Fibroblast of lung (primary cell): ENCODE measurements around the gene ZNRF1. TPM values are rescaled to one million over a fixed set of nuclear protein-coding genes. Genes with fewer than 3 reads are reported as not detected.

Source experiments
- DNase-seq, 2 donors: peaks; one replicate each; pipeline versions ENCODE4 v3.0.0 to v3.0.0-alpha.2; 2010; ENCODE audit warnings: low read depth in 2 of 2
- H2AFZ ChIP-seq: 2 replicates; pipeline ENCODE4 v1.5.1; 2012; ENCODE audit warnings: low read length, control low read depth, inconsistent platforms
- H3K27ac ChIP-seq: 2 replicates; pipeline ENCODE4 v1.5.1; 2011; ENCODE audit warnings: low read length, control low read depth; ENCODE audit not compliant: insufficient read depth
- H3K27me3 ChIP-seq: 2 replicates; pipeline ENCODE4 v1.5.1; 2011; ENCODE audit warnings: mild to moderate bottlenecking, low read length; ENCODE audit not compliant: control insufficient read depth, insufficient read depth
- H3K36me3 ChIP-seq: 2 replicates; pipeline ENCODE4 v1.5.1; 2011; ENCODE audit warnings: low read length; ENCODE audit not compliant: control insufficient read depth, insufficient read depth
- H3K4me1 ChIP-seq: 2 replicates; pipeline ENCODE4 v1.5.1; 2011; ENCODE audit warnings: low read length; ENCODE audit not compliant: control insufficient read depth, insufficient read depth; ENCODE audit errors: extremely low read depth
- H3K4me2 ChIP-seq: 2 replicates; pipeline ENCODE4 v1.5.1; 2011; ENCODE audit warnings: low read length, control low read depth; ENCODE audit not compliant: insufficient read depth; ENCODE audit errors: extremely low read depth
- H3K4me3 ChIP-seq, 4 experiments: fragments of 200-600 bp in 1 of 4; sonication (generic) in 1 of 4; replicated peaks in 1 of 4; 2 replicates each; pipeline ENCODE4 v1.5.1; 2011 to 2016; ENCODE audit warnings: low read length in 4 of 4, low read depth in 3 of 4, mild to moderate bottlenecking in 3 of 4, control low read depth in 2 of 4, inconsistent platforms in 1 of 4, mixed read lengths in 1 of 4; ENCODE audit not compliant: insufficient read depth in 1 of 4; ENCODE audit errors: control extremely low read depth in 1 of 4
- H3K79me2 ChIP-seq: 2 replicates; pipeline ENCODE4 v1.5.1; 2012; ENCODE audit warnings: mild to moderate bottlenecking, low read length, inconsistent platforms; ENCODE audit not compliant: control insufficient read depth, insufficient read depth
- H3K9ac ChIP-seq: 2 replicates; pipeline ENCODE4 v1.5.1; 2011; ENCODE audit warnings: mild to moderate bottlenecking, low read length, control low read depth; ENCODE audit not compliant: insufficient read depth
- H3K9me3 ChIP-seq: 2 replicates; pipeline ENCODE4 v1.5.1; 2012; ENCODE audit warnings: low read depth, low read length; ENCODE audit not compliant: control insufficient read depth, insufficient read depth
- H4K20me1 ChIP-seq: 2 replicates; pipeline ENCODE4 v1.5.1; 2011; ENCODE audit warnings: low read length; ENCODE audit not compliant: control insufficient read depth, insufficient read depth; ENCODE audit errors: extremely low read depth
- EZH2 ChIP-seq: IDR thresholded peaks from 2 replicates; pipeline ENCODE4 v1.5.1; 2012; ENCODE audit warnings: low read length, control low read depth, mild to moderate bottlenecking; ENCODE audit errors: missing control alignments
- polyA plus RNA-seq, 2 donors: library from polyadenylated mRNA; depleted of rRNA in 1 of 2; stranded (reverse) in 1 of 2; unstranded in 1 of 2; fragments of >200 nt; gene quantifications; 2 replicates each; pipeline ENCODE4 v1.2.1, GENCODE V29; 2011 to 2012; ENCODE audit warnings: missing spikeins in 1 of 2
- total RNA-seq: library from RNA; depleted of rRNA; stranded (reverse); fragments of >200 nt; gene quantifications from 2 replicates; pipeline ENCODE4 v1.2.1, GENCODE V29; 2014
- TF ChIP-seq, protein P1 (sequence below), 2 donors: IDR thresholded peaks in 1 of 2; conservative IDR thresholded peaks in 1 of 2; 1 replicate in 1 of 2; 2 replicates in 1 of 2; pipeline ENCODE4 v1.5.1; 2011 to 2012; ENCODE audit warnings: low read length in 2 of 2, control low read depth in 1 of 2, inconsistent platforms in 1 of 2, low read depth in 1 of 2, mild to moderate bottlenecking in 1 of 2

ZNRF1 gene
- total and polyA plus RNA-seq, 2 donors (not counting 1 experiment from before 2014, with no cell fraction given): 21.0 to 21.1 TPM

DNA sequence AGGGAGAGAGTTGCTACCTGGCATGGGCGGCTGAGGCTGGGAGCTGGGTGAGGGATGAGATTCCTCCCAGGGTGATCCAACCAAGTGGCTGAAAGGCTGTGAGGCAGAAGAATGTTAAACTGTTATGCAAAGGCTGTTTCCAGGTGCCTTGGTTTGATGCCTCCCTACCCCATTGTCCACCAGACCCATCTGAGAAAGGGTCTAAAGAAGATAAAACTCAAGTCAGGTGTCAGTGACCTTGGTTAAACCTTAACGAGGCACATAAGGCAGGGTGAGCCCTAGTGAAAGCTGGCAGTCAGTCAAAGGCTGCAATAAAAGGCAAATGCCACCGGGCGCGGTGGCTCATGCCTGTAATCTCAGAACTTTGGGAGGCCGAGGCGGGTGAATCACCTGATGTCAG, 94.0 kb downstream of the ZNRF1 start:
- no peak overlapping the region for H3K4me3 ChIP-seq
- H4K20me1 ChIP-seq: no peaks in the 10 kb centered on the region
- no peaks in the 10 kb centered on the region for H3K27me3 ChIP-seq
- peaks cover 13% of the 10 kb centered on the region for H3K79me2 ChIP-seq
- DNase-seq: no peak
- H3K4me1 ChIP-seq: peaks cover 4% of the 10 kb centered on the region
- no peak overlapping the region for H3K9ac ChIP-seq
- no peak overlapping the region for H2AFZ ChIP-seq
- no peaks in the 10 kb centered on the region for H3K36me3 ChIP-seq
- no peak overlapping the region for H3K4me2 ChIP-seq
- TF ChIP-seq, protein P1, sequence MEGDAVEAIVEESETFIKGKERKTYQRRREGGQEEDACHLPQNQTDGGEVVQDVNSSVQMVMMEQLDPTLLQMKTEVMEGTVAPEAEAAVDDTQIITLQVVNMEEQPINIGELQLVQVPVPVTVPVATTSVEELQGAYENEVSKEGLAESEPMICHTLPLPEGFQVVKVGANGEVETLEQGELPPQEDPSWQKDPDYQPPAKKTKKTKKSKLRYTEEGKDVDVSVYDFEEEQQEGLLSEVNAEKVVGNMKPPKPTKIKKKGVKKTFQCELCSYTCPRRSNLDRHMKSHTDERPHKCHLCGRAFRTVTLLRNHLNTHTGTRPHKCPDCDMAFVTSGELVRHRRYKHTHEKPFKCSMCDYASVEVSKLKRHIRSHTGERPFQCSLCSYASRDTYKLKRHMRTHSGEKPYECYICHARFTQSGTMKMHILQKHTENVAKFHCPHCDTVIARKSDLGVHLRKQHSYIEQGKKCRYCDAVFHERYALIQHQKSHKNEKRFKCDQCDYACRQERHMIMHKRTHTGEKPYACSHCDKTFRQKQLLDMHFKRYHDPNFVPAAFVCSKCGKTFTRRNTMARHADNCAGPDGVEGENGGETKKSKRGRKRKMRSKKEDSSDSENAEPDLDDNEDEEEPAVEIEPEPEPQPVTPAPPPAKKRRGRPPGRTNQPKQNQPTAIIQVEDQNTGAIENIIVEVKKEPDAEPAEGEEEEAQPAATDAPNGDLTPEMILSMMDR (conservative IDR thresholded peaks at IDR 0.05 in 1 of 2, IDR thresholded peaks at IDR 0.05 in 1 of 2; ENCODE audit: low read depth in 1 of 2, low read length in 2 of 2): no peak
- no peak for TF ChIP-seq EZH2
- no peak overlapping the region for H3K27ac ChIP-seq
- H3K9me3 ChIP-seq: no peaks in the 10 kb centered on the region

DNA sequence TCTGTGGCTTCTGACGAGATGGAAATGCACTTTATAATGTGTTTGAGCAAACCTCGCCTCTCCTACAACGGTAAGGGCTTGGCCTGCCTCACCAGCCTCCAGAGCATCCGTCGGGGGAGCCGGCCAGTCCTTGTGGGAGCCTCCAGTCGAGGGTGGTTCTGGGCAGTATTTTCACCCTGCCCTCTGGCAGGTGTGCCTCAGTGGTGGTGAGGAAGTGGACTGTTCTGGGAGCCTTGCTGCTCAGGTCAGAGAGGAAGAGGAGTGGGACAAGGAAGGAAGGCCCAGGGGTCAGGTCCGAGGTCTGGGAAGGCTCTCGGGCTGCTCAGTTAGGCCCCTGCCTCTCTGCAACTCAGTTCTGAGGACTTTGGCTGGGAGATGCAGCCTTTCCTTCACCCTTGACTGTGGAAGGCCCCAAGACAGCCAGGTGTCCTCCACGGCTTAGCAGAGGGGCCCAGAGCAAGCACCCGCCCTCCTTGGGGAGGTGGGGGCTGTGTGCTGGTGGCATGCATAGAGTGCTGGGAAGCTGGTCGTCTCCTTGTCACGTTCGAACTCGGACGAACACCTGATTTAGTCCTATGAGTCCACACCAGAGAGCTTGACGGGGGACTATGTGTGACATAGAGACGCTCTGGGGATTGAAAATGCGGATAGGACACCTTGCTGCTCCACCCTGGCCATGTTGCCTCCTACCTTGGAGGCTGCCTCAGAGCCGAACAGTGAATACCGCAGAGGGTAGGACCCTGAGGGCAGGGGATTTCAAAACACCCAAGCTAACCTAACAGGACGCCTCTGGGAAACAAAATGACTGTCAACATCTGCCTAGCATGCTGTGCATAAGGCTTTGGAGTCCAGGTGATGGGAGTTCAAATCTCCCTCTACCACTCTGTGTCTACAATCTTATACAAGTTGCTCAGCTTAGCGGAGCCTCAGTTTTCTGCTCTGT, 95.0 kb downstream of the ZNRF1 start:
- H3K4me3 ChIP-seq: no peak overlapping the region
- H3K9ac ChIP-seq: no peak overlapping the region
- H3K36me3 ChIP-seq: no peaks in the 10 kb centered on the region
- no peaks in the 10 kb centered on the region for H4K20me1 ChIP-seq
- H3K27me3 ChIP-seq: no peaks in the 10 kb centered on the region
- H2AFZ ChIP-seq: no peak overlapping the region
- no peaks in the 10 kb centered on the region for H3K4me1 ChIP-seq
- TF ChIP-seq, protein P1 (conservative IDR thresholded peaks at IDR 0.05 in 1 of 2, IDR thresholded peaks at IDR 0.05 in 1 of 2; ENCODE audit: low read depth in 1 of 2, low read length in 2 of 2): no peak
- TF ChIP-seq EZH2: no peak
- H3K79me2 ChIP-seq: peaks cover 9% of the 10 kb centered on the region
- no peak overlapping the region for H3K27ac ChIP-seq
- DNase-seq: no peak
- H3K4me2 ChIP-seq: no peak overlapping the region
- H3K9me3 ChIP-seq: no peaks in the 10 kb centered on the region

DNA sequence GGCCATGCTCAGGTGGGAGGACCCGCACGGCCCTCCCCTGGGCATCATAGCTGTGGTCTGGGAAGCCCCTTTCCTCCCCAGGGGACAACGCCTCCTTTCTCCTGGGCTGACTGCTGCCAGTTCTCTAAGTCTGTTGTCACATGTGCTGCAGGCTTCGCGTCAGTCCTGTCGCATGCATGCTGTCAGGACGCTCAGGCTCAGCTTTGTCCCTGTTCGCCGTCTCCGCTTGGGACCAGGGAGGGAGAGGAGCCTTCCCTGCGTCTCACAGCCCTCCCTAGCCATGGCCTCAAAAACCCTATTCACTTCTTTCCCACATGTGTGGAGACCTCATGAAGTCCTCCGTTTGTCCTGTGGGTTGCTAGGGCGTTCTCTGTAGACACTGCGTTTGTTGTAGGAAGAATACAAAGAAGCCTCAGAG, 96.4 kb downstream of the ZNRF1 start:
- no peak for DNase-seq
- H4K20me1 ChIP-seq: no peaks in the 10 kb centered on the region
- no peak overlapping the region for H3K4me3 ChIP-seq
- no peaks in the 10 kb centered on the region for H3K27me3 ChIP-seq
- H3K79me2 ChIP-seq: no peaks in the 10 kb centered on the region
- H3K4me2 ChIP-seq: no peak overlapping the region
- H3K36me3 ChIP-seq: no peaks in the 10 kb centered on the region
- no peak overlapping the region for H3K9ac ChIP-seq
- H3K9me3 ChIP-seq: no peaks in the 10 kb centered on the region
- TF ChIP-seq EZH2: no peak
- TF ChIP-seq, protein P1 (conservative IDR thresholded peaks at IDR 0.05 in 1 of 2, IDR thresholded peaks at IDR 0.05 in 1 of 2; ENCODE audit: low read depth in 1 of 2, low read length in 2 of 2): no peak
- H2AFZ ChIP-seq: no peak overlapping the region
- H3K27ac ChIP-seq: no peak overlapping the region
- H3K4me1 ChIP-seq: peaks cover 2% of the 10 kb centered on the region
